Measurements from ENCODE around the gene SYNPO.

The SYNPO gene

DNA sequence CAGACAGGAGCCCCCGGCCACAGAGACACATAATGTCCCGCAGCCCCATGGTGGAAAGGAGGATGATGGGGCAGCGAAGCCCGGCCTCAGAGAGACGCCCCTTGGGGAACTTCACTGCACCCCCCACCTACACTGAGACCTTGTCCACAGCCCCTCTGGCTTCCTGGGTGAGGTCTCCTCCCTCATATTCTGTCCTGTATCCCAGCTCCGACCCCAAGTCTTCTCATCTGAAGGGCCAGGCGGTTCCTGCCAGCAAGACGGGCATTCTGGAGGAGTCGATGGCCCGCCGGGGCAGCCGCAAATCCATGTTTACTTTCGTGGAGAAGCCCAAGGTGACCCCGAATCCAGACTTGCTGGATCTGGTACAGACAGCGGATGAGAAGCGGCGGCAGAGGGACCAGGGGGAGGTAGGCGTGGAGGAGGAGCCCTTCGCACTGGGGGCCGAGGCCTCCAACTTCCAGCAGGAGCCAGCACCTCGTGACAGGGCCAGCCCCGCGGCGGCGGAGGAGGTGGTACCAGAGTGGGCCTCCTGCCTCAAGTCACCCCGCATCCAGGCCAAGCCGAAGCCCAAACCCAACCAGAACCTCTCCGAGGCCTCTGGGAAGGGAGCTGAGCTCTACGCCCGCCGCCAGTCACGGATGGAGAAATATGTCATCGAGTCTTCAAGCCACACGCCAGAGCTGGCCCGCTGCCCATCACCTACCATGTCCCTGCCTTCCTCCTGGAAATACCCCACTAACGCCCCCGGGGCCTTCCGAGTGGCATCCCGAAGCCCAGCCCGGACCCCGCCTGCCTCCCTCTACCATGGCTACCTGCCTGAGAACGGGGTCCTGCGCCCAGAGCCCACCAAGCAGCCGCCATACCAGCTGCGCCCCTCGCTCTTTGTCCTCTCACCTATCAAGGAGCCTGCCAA is 8.9 kb downstream of the SYNPO start:
- H3K4me3 ChIP-seq (ENCODE audit: control insufficient read depth, low read depth, low read length), result no peak overlapping the region
- no peak for DNase-seq (ENCODE audit: low read depth)
- TF ChIP-seq, protein P1, sequence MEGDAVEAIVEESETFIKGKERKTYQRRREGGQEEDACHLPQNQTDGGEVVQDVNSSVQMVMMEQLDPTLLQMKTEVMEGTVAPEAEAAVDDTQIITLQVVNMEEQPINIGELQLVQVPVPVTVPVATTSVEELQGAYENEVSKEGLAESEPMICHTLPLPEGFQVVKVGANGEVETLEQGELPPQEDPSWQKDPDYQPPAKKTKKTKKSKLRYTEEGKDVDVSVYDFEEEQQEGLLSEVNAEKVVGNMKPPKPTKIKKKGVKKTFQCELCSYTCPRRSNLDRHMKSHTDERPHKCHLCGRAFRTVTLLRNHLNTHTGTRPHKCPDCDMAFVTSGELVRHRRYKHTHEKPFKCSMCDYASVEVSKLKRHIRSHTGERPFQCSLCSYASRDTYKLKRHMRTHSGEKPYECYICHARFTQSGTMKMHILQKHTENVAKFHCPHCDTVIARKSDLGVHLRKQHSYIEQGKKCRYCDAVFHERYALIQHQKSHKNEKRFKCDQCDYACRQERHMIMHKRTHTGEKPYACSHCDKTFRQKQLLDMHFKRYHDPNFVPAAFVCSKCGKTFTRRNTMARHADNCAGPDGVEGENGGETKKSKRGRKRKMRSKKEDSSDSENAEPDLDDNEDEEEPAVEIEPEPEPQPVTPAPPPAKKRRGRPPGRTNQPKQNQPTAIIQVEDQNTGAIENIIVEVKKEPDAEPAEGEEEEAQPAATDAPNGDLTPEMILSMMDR (IDR thresholded peaks at IDR 0.05; ENCODE audit: control insufficient read depth, insufficient read depth, low read depth, low read length, missing control alignments), result no peak

- no peak overlapping the region for H3K4me3 ChIP-seq (ENCODE audit: control insufficient read depth, low read depth, low read length)
- TF ChIP-seq, protein P1 (IDR thresholded peaks at IDR 0.05; ENCODE audit: control insufficient read depth, insufficient read depth, low read depth, low read length, missing control alignments), result no peak
- DNase-seq (ENCODE audit: low read depth), result no peak
Measured at GRCh38 chr5:150650021-150651006, 9.9 kb downstream of the SYNPO start.

DNA sequence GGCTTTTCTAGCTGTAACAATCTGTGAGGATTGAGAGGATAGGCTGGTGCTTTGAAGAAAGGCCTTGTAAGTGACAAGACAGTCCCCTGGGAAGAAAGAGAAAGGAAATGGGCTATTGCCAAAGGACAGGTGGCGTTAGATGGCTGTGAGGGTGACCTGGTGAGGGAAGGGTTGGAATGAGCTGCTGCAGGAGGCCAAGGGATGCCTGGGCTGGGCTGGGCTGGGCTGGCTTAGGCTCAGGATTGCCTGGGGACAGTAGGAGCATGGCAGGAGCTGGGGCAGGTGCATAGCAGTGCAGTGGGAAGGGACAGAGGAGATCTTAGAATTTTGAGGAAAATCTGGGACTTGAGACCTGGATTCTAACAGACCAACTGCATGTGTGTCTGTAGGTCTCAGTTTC is 10.9 kb downstream of the SYNPO start:
- DNase-seq (ENCODE audit: low read depth), result no peak
- no peak overlapping the region for H3K4me3 ChIP-seq (ENCODE audit: control insufficient read depth, low read depth, low read length)
- TF ChIP-seq, protein P1 (IDR thresholded peaks at IDR 0.05; ENCODE audit: control insufficient read depth, insufficient read depth, low read depth, low read length, missing control alignments), result no peak

DNA sequence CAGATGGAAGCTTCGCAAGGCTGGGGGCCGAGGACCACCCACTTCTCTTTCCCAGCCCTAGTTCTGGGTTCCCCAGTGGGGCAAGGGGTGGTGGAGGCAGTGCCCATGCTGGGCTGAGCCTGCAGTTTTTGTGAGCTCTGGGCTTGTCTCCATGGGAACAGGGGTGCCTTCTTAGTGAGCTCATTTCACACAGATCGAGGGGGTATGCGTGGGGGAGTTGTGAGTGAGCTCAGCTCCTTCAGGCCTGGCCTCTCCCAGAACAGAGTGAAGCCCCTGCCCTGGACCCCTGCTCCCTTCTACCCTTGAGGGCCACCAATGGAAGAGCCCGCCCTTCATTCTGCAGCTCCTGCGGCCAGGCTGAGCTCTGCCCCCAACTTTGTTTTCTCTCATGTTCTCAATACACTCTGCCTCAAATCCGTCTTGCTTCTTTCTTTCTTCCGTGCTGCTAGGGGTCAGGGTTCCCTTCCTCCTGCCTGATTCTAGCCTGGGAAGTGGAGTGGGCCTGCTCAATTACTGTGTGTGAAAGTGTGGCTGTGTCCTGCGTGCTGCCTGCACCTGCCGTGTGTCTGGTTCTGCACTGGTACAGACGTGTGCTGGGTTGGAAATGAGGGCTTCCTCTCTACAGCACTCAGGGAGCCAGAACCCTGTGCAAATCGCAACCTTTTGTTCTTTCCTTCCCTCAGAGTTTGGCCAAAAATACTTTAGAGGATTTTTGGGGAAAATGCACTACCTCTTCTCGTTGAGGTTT is 11.6 kb downstream of the SYNPO start:
- no peak for DNase-seq (ENCODE audit: low read depth)

GRCh38 chr5:150653145-150653761 is 12.8 kb downstream of the SYNPO start:
- H3K4me3 ChIP-seq (ENCODE audit: control insufficient read depth, low read depth, low read length), result no peak overlapping the region
- TF ChIP-seq, protein P1 (IDR thresholded peaks at IDR 0.05; ENCODE audit: control insufficient read depth, insufficient read depth, low read depth, low read length, missing control alignments), result peak; percentile 51
- no peak for DNase-seq (ENCODE audit: low read depth)

More for the DNA sequence above, 11.6 kb downstream of the SYNPO start:
- TF ChIP-seq, protein P1 (IDR thresholded peaks at IDR 0.05; ENCODE audit: control insufficient read depth, insufficient read depth, low read depth, low read length, missing control alignments), result no peak
- no peak overlapping the region for H3K4me3 ChIP-seq (ENCODE audit: control insufficient read depth, low read depth, low read length)

Data from AG09309 (cell line).